Gastroesophageal sphincter (tissue), 3 donors: ENCODE measurements around the gene RNF103.

Experiments used
- EP300 ChIP-seq: sonication (generic); formaldehyde crosslinking; IDR thresholded peaks from one replicate; pipeline ENCODE4 v1.6.1; 2017; ENCODE audit warnings: antibody characterized with exemption, mild to moderate bottlenecking
- POLR2A ChIP-seq, 2 donors: fragments of 450-650 bp; IDR thresholded peaks; one replicate each; pipeline ENCODE4 v1.6.1; 2017; ENCODE audit warnings: antibody characterized with exemption in 2 of 2, mild to moderate bottlenecking in 2 of 2, moderate library complexity in 1 of 2
- POLR2AphosphoS5 ChIP-seq: sonication (generic); formaldehyde crosslinking; IDR thresholded peaks from one replicate; pipeline ENCODE4 v1.6.1; 2017; ENCODE audit warnings: antibody characterized with exemption
- TF ChIP-seq, protein P1 (sequence below), 4 experiments: fragments of 200-600 bp in 2 of 4; fragments of 450-650 bp in 2 of 4; sonication (generic) in 1 of 4; IDR thresholded peaks; one replicate each; pipeline ENCODE4 v1.5.1; 2017 to 2019; ENCODE audit warnings: antibody characterized with exemption in 4 of 4, mild to moderate bottlenecking in 2 of 4, moderate library complexity in 2 of 4

DNA sequence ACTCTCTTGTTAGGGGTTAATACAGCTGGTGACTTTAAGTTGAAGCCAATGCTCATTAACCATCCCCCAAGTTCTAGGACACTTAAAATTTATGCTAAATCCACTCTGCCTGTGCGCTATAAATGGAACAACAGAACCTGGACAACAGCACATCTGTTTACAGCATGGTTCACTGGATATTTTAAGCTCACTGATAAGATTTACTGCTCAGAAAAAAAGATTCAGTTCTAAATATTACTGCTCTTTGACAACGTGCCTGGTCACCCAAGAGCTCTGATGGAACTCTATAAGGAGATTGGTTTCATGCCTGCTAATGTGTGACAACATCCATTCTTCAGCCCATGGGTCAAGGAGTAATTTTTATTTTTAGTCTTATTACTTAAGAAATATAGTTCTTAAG, 27.5 kb downstream of the RNF103 start:
- TF ChIP-seq POLR2AphosphoS5 (no peak), POLR2A (IDR thresholded peaks at IDR 0.05) (no peak), EP300 (no peak)
- TF ChIP-seq, protein P1, sequence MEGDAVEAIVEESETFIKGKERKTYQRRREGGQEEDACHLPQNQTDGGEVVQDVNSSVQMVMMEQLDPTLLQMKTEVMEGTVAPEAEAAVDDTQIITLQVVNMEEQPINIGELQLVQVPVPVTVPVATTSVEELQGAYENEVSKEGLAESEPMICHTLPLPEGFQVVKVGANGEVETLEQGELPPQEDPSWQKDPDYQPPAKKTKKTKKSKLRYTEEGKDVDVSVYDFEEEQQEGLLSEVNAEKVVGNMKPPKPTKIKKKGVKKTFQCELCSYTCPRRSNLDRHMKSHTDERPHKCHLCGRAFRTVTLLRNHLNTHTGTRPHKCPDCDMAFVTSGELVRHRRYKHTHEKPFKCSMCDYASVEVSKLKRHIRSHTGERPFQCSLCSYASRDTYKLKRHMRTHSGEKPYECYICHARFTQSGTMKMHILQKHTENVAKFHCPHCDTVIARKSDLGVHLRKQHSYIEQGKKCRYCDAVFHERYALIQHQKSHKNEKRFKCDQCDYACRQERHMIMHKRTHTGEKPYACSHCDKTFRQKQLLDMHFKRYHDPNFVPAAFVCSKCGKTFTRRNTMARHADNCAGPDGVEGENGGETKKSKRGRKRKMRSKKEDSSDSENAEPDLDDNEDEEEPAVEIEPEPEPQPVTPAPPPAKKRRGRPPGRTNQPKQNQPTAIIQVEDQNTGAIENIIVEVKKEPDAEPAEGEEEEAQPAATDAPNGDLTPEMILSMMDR (IDR thresholded peaks at IDR 0.05): no peak
